GM21528 (cell line): ENCODE data around the gene NAV3.

Source experiments
- ATAC-seq: cut with Tn5 transposase; IDR thresholded peaks from one replicate; pipeline ENCODE4 v1.9.1; 2021; ENCODE audit warnings: mild to moderate bottlenecking, moderate library complexity; ENCODE audit not compliant: unreplicated experiment, low FRiP score

The NAV3 gene

DNA sequence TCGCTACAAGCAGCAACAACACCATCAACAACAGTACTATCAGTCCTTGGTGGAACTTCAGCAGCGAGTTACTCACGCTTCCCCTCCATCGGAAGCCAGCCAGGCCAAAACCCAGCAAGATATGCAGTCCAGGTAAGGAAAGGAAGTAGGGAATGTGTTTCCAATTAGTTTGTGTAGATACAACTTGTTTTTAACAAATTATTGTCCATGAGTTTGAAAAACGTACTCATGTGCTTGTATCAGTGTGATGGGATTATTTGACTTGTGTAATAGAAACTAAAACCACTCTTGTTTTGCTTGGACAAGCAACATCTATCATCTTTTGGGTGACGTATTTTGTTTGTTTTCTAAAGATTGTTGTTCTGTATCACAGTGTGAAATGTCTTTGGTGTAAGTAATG lies 137.9 kb downstream of the NAV3 start:
- ATAC-seq, result no peak

DNA sequence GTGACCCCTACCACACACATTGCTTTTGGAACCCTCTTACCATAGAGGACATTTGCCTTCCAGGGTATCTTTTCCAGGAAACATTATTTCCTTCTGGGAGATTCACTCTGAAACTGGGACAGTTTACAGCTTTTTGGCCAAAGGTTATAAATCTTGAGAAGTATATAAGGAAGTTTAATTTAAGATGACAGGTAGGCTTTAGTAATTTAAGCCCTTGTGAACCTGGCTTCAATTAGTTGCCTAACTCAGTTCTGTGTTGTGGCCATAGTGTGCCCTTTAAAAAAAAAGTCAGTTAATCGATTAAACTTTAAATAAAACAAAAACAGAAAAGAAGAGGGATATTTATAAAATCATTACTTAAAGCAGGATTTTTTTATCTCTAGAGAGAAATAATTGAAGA lies 142.9 kb downstream of the NAV3 start:
- ATAC-seq, result no peak

DNA sequence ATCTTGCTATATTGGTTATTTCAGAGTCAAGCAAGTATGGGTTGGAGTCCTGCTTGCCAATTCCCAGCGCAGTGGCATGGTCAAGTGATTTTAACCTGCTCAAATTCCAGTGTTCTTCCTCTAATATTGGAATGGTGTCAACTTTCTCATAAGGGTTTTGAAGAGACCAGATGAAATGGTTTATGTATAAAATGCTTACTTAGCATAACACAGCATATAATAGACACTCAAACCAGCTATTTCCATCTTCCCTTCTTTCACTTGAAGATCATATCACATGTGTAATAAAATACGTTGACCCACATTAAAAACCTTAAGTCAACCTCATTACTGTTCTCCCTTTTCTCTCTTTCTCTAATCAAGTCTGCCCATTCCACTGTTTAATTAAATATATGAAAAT lies 144.0 kb downstream of the NAV3 start:
- ATAC-seq, result no peak

DNA sequence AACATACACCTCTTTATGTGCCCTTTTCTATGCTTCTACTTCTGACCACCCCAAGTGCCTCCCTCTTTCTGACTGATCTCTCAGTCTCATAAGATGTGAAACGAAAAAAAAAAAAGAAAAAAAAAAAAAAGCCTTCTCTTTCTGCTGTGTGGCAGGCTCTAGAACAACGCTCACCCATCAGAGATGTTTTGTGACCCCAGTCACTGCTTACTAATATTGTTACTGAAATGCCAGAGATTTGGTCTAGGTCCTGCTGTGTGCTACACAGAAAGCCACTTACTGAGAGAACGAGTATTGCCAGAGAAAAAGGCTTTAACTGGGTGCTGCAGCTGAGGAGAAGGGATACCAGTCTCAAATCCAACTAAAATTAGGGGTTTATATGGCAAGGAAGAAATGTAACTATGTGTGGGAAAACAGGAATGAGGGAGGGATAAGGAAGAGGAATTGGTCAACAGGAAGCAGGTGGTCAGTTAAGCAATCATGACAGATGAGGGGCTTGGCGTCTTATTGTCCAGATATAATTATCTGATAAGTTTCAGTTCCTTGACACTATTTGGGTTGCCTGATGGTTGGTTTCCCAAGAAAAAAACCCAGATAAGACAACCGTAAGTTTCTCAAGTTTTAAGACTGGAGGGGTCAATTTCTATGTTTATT lies 149.0 kb downstream of the NAV3 start:
- ATAC-seq, result no peak

DNA sequence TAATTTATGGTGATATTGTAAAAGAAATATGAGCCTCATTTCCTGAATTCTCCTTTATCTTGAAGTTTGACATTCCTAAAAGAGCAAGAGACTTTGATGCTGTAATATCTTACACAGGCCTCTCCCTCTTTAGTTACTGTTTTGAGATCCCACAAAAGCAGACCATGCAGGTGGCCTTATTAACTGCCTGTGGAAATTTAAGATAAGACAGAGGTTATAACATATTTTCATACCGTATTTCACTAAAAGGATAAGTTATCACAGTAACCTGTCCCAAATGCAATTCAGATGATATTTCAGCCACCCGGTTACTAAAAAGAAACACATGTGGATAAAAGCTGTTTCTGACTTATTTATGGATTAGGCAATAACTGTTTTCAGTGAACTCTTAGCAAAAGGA lies 150.1 kb downstream of the NAV3 start:
- no peak for ATAC-seq

DNA sequence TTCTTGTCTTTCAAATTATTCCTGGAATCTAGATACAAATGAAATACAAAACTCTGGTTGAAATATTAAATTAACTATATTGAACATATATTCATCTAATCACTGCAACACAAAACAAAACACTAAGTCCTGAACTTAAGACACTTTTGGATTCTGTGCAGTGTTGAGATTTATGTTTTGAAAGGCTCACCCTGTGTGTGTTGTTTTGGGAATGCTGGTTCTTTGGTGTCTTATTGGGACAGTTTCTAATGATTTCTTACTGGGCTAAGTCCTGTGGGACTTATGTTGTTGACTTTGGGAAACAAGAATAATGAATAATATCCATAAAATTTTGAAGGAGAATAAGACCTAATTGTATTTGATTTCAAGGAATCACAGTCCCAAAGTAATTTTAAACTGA lies 153.2 kb downstream of the NAV3 start:
- ATAC-seq, result no peak

DNA sequence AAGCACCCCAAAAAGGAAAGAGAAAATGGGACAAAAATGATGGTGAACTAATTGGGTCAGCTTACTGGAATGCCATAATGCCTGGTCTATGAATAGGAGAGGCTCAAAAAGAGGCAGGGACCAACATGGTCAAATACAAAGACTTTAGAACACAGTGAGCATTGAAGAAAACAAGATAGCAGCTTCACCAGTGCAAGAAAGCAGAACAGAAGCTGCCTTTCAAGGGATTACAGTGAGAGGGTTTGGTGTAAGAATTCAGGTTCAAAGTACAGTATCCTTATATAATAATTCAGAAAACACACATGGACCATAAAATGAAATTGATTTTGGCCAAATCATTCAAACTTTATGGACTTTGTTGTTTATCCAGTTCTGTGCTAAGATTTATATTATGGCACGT lies 162.1 kb downstream of the NAV3 start:
- no peak for ATAC-seq

DNA sequence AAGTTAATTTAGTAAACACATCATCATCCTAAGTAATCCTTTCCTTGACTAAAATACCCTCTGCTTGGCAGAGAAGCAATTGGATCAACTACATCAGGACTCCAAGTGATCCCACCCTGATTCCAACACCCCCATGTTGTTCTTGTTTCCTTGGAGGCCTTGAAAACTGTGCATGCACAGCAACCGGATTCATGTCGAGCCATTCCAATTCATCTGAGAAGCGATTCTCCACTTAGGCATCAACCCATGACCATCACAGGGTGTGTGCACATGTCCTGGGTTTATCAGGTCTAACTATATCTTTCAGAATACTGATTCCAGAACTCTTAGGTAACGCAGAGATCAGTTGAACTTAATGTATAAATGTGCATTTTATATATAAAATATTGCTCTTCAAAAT lies 163.0 kb downstream of the NAV3 start:
- ATAC-seq, result no peak

DNA sequence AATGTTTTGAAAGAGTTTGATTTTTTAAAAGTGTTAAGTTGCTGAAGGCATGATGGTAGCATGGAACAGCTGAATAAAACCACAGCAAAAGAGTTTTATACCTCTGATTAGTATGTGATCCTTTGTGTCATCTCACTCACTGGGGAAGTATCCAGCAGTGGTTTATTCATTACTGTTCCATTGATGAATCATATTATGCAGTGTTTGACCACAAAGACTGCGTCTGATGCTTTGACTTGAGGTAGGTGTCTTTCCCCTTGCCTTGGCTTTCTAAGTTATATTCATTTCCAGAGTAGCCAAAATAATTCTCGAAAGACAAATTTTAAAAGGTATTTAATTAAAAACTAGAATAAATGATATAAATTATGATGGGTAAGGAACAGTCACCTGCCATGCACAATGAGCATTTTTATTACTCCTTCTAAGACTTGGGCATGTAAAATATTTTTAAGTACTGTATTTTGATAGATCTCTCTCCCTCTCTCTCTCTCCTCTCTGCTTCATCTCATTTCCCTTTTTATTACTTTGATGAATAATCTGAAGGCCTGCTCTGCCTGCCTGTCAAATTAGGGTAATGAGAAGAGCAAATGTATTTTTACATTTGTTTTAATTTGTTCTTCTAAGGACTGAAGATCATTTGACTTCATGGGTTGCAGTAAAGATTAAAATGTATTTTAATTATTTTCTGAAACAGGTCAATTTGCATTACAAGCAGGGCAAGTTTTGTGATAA lies 164.9 kb downstream of the NAV3 start:
- ATAC-seq, result peak; percentile 77

DNA sequence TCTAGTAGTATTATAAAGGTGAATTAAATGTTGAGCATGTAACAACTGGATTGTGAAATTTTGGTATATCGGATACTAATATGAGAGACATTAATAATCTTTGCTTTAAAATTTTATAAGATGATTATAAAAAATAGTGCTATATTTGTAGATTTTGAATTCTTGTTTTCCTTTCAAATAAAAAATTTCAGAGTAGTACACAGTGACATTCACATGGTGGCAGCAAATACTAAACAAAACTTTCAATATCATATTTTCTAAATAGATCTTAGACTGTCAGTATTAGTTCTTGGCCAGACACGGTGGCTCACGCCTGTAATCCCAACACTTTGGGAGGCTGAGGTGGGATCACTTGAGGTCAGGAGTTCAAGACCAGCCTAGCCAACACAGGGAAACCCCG lies 166.0 kb downstream of the NAV3 start:
- no peak for ATAC-seq

DNA sequence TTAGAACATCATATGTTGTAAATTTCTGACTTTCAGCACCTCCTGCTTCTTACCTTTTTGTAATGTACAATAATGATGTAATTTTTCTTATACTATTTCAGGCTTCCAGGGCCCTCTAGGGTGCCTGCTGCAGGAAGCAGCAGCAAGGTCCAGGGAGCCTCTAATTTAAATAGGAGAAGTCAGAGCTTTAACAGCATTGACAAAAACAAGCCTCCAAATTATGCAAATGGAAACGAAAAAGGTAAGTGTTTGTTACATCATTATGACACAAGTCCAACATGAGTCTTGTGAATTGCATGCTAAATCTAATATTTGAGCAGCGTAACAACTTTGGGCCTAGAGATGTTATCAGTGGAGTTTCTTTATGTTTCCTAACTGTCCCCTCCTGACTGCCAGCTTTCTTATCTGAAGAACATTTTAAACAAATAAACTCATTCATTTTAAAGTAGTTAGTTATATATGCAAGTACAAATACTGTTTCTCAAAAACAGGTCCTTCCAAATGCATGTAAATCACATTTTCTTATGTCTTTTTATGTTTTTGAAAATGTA lies 167.6 kb downstream of the NAV3 start:
- ATAC-seq, result no peak

DNA sequence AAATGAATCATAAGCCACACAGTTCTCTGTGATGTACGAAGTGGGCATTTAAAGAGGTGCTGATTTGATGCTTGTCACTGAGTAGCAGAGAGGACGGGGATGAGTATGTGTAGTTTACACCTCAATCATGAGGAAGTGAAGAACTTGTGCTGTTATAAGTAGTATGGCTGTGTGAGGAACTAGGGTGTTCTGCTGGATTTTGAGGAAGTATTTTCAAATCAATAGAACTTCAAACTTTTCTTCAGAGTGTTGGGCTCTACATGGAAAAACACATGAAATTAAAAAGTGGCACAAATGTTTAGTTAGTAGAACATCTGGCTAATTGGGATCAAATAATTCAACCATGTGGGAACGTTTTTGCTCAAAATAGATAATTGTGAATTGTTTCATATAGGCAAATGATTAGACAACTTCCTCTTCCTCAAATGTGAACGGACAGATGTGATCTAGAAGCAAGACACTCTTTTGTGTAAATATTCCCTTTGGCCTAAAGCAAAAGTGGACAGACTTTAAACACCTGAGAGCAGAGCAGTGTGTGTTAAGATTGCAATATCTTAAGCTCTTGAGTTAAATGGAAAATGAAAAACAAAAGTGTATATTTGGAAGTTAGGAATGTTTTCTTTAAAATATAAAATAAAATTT lies 168.5 kb downstream of the NAV3 start:
- ATAC-seq, result peak; percentile 85

DNA sequence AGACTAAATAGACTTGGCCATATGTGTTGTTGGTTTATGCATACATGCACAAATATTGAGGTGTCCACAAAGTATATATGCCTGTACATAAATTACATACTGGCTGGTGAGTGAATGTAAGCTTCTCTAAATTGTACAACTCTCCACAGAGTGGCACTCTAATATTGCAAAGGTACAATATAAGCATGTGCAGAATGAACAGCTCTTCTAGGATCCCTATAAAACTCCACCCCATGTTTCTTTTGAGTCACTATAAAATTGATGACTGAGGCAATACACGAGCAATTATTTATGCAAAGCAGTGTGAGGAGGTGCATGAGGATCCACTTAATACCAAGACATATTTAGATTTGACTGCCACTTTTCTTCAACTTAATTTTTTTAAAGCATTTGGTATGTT lies 172.2 kb downstream of the NAV3 start:
- no peak for ATAC-seq

DNA sequence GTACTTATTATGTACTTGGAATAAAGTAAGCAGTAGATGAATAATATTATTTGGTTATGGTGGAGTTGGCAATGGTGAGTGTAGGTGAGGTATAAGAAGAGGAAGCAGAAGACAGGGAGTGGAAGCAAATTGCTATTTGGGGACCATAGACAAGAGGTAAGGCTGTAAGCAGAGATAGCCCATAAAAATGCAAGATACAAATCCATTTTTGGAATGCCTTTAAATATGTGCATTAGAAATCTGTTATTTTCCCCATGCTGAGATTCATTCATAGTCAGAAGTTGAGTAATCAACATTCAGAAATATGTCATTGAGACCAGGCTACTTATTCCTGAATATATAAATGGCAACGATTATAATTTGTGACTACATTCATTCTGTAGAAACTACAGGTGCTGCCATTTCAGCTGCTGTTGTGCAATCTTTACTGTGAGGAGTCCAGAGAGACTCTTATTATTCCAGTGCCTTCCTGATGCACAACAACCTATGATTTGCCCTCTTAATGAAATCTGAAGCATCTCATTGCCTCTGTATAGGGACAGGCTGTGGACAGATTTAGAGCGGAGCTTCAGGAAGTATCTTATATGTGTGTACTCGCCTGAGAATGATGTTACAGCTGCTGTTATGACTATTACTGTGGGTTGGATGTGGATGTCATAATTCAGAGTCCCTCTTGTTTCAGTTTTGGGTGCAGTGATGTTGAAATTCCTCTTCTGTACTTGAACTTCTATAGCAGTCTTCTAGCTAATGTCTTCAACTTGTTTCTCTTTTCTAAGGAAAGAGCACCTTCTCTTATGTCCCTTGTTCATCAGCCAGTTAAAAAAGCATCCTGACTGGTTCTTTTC lies 173.8 kb downstream of the NAV3 start:
- ATAC-seq, result no peak

DNA sequence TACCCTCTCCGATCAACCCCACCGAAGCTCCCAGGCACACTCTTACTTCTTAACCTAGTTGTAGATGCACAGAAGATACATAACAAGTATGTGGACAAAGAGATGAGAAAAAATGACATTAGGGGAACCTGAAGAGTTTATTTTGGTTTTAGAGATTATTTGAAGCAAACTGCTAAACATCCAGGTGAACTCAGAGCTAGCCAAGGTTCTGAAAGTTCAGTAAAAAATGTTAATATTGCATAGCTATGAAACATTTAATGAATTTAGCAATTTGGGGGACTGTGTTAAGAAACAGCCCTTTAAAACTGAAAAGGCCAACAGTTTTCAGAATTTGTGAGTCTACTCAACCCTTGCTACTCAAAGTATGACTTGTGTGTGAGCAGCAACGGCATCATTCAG lies 174.4 kb downstream of the NAV3 start:
- ATAC-seq, result no peak

DNA sequence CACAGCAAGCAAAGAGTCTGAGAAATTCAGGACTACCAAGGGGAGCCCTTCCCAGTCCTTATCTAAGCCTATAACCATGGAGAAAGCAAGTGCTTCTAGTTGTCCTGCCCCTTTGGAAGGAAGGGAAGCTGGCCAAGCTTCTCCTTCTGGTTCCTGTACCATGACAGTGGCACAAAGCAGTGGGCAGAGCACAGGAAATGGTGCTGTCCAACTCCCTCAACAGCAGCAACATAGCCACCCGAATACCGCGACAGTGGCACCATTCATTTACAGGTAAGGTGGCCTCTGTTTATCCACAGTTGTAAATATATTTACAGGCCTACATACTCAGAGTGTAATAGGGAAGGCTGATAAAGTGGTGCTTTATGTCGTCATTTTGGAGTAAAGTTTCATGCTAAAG lies 176.5 kb downstream of the NAV3 start:
- no peak for ATAC-seq

DNA sequence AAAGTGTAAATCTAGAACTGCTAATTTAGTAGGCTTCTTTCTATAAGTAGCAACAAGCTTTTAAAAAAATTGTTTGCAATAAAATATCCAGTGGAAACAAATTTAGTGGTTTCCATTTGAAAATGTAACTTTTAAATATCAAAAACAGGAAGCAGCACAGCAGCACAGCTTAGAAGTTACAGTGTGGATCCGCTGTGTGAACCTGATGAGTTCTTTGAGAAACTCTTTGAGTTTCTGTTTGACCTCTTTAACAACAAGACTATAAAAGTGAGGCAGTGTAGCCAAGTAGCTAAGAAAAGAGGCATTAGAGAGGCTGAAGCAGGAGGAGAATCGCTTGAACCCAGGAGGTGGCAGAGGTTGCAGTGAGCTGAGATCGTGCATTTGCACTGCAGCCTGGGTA lies 178.3 kb downstream of the NAV3 start:
- ATAC-seq, result no peak

DNA sequence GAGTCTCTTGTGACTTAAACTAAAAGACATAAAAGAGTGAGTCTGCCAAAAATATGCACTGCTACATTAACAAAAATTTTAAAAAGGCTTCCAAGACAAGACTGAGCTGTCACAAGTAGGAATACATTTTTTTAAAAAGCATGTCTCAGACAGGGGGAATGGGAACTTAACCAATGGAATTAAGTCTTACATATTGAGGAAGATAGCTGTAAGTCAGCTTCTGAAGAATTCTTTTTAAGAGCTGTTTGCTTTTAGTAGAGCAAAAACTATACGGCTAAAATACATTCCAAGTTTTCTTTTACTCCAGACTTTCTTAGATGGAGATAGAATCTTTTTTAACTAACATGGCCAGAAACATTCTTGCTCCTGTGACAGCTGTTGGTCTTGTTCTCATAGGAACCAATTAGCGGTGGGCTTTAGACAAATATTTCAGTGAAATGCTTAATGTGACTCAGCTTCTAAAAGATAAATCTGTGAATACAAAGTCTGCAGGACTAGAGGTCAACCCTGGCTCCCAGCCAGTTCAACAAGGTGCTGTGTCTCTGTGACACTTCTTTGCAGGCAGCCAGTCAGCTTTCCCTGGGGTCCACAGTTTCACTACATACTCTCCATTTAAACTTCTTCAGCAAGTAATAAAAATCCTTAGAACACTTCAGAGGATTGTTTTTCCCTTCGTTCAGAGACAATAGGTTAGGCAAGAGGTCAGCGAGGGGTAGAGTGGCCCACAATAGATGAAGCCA lies 187.6 kb downstream of the NAV3 start:
- ATAC-seq, result no peak

DNA sequence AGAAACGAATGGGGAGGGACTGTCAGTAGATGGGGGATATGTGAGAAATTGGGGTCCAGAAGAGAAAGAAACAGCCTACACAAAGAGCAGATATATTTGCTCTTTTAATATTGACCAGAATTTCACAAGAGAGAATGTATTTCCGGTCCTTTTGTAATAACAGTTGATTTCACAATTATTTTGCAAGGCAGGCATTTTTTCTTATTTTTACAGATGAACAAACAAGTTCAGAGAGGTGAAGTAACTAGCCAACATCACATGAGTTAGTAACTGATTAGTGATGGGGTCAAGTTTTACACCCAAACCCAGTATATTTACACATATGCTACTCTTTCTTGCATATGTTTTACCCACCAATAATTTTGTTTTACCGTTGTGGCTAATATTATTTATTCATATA lies 188.2 kb downstream of the NAV3 start:
- ATAC-seq, result no peak

DNA sequence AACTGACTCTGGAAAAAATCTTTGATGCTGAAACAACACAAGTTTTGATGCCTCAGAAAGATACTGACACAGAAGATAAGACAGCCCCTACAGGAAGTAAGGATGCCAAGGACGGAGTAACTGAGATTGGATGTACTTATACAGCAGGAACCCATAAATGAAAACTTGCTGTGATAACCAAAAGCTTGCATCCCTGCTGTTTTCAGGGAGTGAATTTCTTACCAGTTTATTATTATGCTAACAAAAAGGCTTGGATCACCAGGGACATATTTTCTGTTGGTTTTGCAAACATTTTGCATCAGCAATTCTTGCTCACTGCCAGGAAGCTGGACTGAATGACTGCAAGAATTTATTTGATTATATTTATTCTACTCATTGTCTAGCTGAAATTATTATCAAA lies 197.7 kb downstream of the NAV3 start:
- ATAC-seq, result no peak
